PC-3 (cell line): ENCODE data around the gene SPRED1.

ENCODE experiments used
- CTCF ChIP-seq: fragments of 300-600 bp; sonication (generic); conservative IDR thresholded peaks from 2 replicates; pipeline ENCODE4 v1.5.1; 2017; ENCODE audit warnings: antibody characterized with exemption, low read depth, mild to moderate bottlenecking, low read length
- EZH2 ChIP-seq: fragments of 300-600 bp; sonication (generic); IDR thresholded peaks from one replicate; pipeline ENCODE4 v1.6.1; 2017; ENCODE audit warnings: antibody characterized with exemption, mild to moderate bottlenecking, low read length; ENCODE audit not compliant: unreplicated experiment
- EZH2phosphoT487 ChIP-seq: fragments of 300-600 bp; sonication (generic); IDR thresholded peaks from 2 replicates; pipeline ENCODE4 v1.6.1; 2018; ENCODE audit warnings: mild to moderate bottlenecking, antibody characterized with exemption, low read length, borderline replicate concordance

- TF ChIP-seq EZH2 = no peak
- no peak for TF ChIP-seq CTCF
- TF ChIP-seq EZH2phosphoT487 = no peak
These were observed 117.4 kb downstream of the SPRED1 start for GRCh38 chr15:38369936-38370478.
